GM19463 (cell line): Measurements from ENCODE around the gene SLC10A2.

ENCODE experiments used
- ATAC-seq: cut with Tn5 transposase; IDR thresholded peaks from one replicate; pipeline ENCODE4 v1.9.1; 2021; ENCODE audit warnings: mild to moderate bottlenecking, moderate library complexity; ENCODE audit not compliant: unreplicated experiment

SLC10A2 gene

DNA sequence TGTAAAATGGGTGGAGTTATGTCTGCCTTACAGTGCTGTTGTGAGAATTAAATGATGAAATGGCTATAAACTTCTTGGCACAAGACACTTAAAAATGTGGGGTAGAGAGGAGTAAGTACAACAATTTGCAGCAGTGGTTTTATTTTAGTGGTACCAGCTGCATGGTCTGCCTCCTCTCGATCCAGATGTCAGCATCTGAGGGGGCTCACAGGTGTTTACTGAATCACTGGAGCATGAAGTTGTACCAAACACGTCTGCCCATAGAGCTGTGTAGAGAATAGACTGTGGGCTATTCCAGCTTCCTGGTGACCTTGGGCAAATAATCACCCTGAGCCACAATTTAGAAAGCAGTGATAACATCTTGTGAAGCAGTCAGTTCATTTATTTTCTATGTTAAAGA, 11.1 kb downstream of the SLC10A2 start:
- ATAC-seq, result no peak

- ATAC-seq, result no peak
These were observed 19.5 kb downstream of the SLC10A2 start for GRCh38 chr13:103046676-103047075.

DNA sequence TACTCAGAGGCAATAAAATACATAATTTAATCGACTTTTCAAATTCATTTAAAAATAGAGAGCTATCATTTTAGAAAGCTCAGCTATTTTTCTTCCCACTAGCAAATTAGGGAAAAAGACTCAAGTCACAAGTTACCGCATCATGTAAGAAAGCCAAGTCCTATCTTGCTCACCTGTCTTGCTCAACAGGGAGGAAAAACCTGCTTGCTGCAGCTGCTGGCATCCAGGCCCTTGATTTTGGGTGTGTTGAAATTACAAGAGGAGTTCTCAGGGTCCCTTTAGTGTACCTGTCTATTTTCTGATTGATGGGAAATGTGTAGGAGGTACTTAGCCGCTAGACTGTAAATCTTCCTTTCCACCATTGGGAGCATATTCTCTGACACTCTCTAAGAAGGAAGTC, 22.2 kb downstream of the SLC10A2 start:
- no peak for ATAC-seq

DNA sequence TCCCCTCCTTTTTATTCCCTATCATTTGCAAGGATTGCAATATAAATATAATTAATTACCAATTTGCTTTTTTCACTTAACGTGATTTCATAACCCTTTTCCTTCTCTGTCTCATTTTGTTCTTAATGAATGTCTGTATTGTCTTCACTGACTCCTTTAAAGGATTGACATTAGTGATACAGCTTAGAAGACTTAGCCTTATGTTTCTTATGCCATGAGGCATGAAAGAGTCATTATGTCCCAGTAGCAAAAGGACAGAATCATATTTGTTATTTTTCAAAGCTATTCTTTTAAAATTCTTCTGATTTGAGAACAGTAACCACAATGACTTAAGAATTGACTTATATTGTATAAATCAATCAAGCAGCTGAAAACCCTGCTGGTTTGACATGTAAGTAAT, 26.2 kb downstream of the SLC10A2 start:
- no peak for ATAC-seq

GRCh38 chr13:103039183-103039582, 27.0 kb downstream of the SLC10A2 start:
- no peak for ATAC-seq

GRCh38 chr13:103036268-103036667, 29.9 kb downstream of the SLC10A2 start:
- no peak for ATAC-seq

- ATAC-seq, result no peak
These were observed 32.2 kb downstream of the SLC10A2 start for GRCh38 chr13:103033999-103034398.

GRCh38 chr13:103031332-103031873, 34.8 kb downstream of the SLC10A2 start:
- ATAC-seq, result peak; percentile 88

DNA sequence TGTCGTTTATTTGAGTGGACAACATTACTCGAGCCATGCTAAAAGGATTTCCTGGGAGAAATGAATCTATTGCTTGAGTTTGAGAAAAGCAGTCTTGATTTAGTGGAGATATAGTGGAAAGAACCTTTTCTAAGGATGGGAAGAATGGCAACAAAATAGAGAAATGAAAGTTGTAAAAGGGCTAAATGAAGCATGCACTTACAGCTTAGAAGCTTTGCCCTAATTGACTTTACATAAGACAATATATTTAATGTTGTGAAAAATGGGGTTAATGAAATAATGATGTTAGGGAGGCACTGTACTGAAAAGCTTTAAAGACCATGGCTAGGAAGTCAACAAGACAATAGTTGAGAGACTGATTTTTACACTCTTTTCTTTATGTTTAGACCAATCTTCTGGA, 35.4 kb downstream of the SLC10A2 start:
- ATAC-seq, result no peak

- no peak for ATAC-seq
These were observed 36.4 kb downstream of the SLC10A2 start for GRCh38 chr13:103029798-103030197.

DNA sequence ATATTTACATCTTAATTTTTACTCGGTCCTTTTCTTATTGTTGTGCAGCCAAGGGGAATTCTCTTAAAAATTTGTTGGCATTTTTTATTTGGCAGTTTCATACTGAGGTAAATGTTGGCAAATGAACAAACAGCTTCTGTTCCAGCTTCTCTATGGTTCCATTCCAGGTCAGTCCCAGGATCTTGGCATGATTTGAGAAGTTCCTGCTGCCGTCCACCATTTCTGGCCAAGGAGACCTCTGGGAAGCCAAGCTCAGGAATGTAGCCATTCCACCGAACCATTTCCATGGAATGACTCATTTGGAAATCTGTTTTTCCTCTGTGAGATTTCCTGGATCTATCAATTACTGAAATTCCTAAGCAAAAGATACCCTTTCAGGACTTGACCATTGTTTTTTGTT, 43.9 kb downstream of the SLC10A2 start:
- no peak for ATAC-seq

DNA sequence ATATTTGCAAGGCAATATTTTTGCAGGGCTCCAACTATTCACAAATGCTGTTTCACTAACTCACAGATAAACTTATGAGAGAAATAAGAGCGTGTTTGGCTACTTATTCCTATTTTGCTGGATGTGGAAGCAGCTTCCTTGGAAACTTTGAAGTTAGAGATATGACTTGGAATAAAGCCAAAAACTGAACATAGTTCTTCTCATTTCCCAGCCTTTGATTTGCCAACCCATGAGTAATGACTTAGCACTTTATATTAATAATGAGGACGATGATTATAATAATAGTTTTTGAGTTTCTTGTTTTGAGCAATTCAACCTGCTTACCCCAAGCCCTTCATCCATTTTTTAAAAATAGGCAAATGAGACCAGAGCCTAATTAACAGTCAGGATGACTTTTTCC, 47.7 kb downstream of the SLC10A2 start:
- no peak for ATAC-seq

- no peak for ATAC-seq
These were observed 53.6 kb downstream of the SLC10A2 start for GRCh38 chr13:103012646-103013045.

DNA sequence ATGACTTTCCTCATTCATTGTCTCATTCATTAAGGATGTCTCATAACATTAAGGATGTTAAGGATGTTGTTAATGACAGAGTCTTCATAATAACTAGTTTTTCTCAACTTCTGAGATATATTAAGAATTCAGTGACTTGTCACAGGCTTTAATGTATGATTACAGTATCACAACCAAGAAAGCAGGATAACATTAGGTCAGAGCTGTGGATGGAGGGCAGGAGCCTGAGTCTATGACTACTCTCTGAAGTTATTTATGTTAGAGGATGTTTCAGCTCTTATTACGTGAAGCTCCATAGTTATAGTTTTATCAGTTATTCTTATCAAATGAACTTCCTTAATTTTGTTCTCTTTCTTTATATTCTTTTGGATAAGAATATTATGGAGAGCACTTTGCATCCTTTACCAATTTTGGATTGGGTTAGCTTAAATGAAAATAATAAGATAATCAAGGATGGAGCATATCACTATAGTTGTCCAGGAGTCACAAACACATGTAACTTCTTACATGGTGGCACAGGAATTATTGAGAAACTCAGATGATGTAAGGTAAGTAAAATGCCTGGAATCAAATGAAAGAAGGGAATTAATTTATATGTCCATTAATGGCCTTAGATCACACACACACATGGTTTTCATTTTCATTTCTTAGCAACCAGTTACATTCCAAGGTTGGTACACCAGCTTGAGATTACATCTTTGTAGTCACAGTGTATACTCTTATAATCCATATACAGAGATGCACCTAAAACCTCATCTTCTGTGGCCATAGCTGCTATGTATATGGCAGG, 57.0 kb downstream of the SLC10A2 start:
- ATAC-seq, result no peak

GRCh38 chr13:103007427-103007762, 58.8 kb downstream of the SLC10A2 start:
- peak; percentile 35 for ATAC-seq

DNA sequence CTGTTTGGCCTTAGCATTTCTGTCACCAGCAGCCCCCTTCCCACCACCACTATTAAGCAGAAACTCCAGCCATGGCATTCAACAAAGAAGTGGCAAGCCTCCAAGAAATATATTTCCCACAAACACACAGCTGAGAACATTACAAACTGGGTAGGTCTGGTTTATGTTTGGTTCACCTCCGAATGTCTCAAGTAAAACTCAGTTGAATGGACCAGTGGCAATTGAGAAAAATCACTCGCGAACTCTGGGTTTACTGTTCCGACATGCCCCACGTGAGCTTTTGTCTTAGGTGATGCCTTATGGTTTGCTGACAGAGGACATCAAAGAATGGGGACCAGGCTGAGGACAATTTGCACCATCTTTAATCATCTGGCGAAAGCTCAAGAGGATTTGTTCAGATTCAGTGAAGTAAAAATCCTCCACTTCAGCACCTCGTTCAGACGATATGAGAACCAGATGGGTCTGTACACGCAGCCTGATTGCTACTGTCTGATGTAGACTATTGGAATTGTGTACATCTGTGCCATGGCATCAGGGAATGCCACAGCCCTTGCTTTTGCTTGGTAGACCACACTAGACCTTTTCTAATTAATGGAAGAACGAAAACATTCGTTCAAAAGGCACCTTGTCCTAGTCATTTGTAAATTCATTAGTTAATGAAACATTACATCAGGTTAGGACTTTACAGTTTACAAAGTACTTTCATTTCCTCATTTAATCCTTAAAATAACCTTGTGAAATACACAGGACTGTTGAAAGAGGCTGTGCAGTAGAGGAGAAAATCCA, 59.4 kb downstream of the SLC10A2 start:
- peak; percentile 81 for ATAC-seq

- no peak for ATAC-seq
These were observed 61.4 kb downstream of the SLC10A2 start for GRCh38 chr13:103004661-103005345.

- no peak for ATAC-seq
These were observed 62.6 kb downstream of the SLC10A2 start for GRCh38 chr13:103003631-103004030.

- no peak for ATAC-seq
These were observed 63.9 kb downstream of the SLC10A2 start for GRCh38 chr13:103002279-103002678.

DNA sequence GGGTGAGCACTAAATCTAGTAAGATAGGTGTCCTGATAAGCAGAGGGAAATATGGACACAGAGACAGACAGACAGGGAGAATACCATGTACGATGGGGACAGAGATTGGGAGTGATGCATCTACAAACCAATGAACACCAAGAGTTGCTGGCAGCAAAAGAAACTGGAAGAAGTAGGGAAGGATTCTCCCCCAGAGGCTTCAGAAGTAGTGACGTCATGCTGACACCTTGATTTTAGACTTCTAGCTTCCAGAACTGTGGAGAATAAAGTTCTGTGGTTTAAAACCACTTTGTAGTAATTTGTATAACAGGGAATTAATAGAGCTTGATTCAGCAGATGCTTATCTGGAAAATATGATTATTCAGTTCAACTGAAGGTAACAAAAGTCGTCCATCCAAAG, 66.1 kb downstream of the SLC10A2 start:
- ATAC-seq, result no peak

DNA sequence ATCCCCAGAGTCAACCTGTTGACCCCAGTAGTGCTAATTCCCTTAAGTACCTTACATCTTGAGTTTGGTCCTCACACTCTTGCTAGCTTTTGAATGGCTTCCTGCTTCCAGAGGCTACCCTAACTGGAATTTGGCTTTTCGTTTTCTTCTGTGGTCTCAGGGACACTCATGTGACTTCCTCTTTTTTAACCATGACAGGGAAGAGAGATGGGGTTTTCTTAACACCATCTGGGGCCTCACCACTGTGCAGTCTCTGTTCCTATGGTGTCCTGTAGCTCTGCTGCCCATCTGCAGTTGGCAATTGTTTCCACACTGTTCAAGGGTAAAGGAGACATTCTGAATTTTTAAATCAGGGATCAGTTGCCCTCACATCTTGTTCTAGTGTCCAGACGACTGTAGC, 66.7 kb downstream of the SLC10A2 start:
- ATAC-seq, result peak; percentile 60
